ENCODE data around the gene RPL10. TPM values are rescaled to one million over a fixed set of nuclear protein-coding genes. Genes with fewer than 3 reads are reported as not detected.

The RPL10 gene
- total RNA-seq, 2 experiments from 2014 or later, result 2,958 to 2,962 TPM

DNA sequence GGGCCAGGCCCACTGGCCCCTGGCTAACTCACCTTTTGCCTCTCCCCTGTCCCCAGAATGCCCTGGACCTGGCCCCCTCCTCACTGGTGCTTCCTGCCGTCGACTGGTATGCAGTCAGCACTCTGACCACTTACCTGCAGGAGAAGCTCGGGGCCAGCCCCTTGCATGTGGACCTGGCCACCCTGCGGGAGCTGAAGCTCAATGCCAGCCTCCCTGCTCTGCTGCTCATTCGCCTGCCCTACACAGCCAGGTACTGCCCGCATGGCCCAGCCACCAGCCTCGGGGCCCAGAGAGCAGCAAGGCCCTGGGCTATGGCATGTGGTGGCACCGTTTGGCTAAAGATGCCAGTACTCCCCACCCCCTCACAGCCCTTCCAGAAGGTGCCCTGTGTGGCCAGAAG, 34.0 kb downstream of the RPL10 start:
- Mint-ChIP-seq H3K27me3 (no peaks in the 10 kb centered on the region), H3K4me3 (no peak overlapping the region), H3K27ac (no peak overlapping the region), H3K9me3 (no peaks in the 10 kb centered on the region), H3K36me3 (ENCODE audit: low read depth) (peaks cover 27% of the 10 kb centered on the region), H3K4me1 (peaks cover 26% of the 10 kb centered on the region)
- DNase-seq, result no peak
- POLR2A ChIA-PET, result interaction anchor here (0.7 kb wide), 1 partner anchor 27 kb away, joined by 4 read pairs; no protein-coding TSS in a partner anchor
- CTCF ChIA-PET, result no interaction called here

DNA sequence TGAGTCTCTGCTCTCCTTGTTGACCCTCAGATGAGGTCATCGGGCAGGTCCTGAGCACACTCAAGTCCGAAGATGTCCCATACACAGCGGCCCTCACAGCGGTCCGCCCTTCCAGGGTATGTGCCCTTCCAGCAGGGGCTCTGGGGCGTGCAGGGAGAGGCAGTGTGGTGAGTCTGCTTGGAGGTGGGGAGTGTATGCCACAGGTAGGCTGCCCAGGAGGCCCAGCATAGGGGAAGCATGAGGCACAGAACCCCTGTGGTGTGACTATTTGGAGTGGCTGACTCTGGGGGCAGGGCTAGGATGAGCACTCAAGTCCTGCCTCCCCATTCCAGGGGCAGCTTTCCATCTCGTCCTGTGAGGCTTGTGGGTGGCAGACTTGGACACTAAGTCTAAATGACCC, 35.4 kb downstream of the RPL10 start:
- Mint-ChIP-seq H3K36me3 (ENCODE audit: low read depth) (peaks cover 31% of the 10 kb centered on the region), H3K9me3 (no peaks in the 10 kb centered on the region), H3K4me1 (peaks cover 28% of the 10 kb centered on the region), H3K27me3 (no peaks in the 10 kb centered on the region), H3K4me3 (no peak overlapping the region), H3K27ac (no peak overlapping the region)
- CTCF ChIA-PET, result no interaction called here
- DNase-seq, result no peak
- POLR2A ChIA-PET, result no interaction called here

DNA sequence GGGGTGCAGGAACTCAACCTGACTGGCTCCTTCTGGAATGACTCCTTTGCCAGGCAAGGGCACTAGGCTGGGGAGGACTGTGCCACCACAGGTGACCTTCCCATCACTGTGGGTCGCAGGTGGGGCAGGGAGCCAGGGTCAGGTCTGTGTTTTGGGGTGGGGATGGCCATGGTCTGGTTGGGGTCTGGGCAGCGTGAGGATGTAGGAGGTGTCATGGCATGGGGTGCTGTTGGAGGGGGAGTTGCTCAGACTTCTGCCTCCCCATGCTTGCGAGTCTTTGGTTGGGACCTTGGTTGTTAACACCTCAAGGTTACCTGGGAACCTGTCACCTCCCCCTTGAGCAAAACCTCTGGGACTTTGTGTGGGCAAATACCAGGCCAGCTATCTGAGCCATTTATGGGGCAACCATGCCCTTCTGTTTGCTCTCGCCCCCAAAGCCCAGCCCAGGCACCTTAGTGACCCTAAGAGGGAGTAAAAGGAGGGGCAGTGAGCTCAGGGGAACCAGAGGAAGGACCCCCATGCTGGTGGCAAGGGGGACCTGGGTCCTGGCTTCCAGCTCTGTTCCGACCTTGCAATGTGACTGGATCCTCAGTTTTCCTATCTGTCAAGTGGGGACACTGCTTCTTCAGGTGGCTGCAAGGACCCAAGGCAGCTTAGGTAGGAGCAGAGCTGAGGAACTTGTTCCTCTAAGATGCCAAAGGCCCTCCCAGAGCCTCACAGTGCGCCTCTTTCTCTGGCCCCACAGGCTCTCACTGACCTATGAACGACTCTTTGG, 36.4 kb downstream of the RPL10 start:
- H3K4me3 Mint-ChIP-seq, result no peak overlapping the region
- peaks cover 26% of the 10 kb centered on the region for H3K4me1 Mint-ChIP-seq
- no peak for DNase-seq
- ChIA-PET CTCF (no interaction called here), POLR2A (no interaction called here)
- peaks cover 31% of the 10 kb centered on the region for H3K36me3 Mint-ChIP-seq (ENCODE audit: low read depth)
- no peak overlapping the region for H3K27ac Mint-ChIP-seq
- no peaks in the 10 kb centered on the region for H3K9me3 Mint-ChIP-seq
- H3K27me3 Mint-ChIP-seq, result no peaks in the 10 kb centered on the region

GRCh38 chrX:154435171-154435733, 37.1 kb downstream of the RPL10 start:
- no peaks in the 10 kb centered on the region for H3K9me3 Mint-ChIP-seq
- DNase-seq, result no peak
- peaks cover 25% of the 10 kb centered on the region for H3K4me1 Mint-ChIP-seq
- POLR2A ChIA-PET, result interaction anchor here (0.7 to 1.1 kb wide), 2 partner anchors 15 to 50 kb away, joined by 3 read pairs; no protein-coding TSS in a partner anchor
- H3K4me3 Mint-ChIP-seq, result no peak overlapping the region
- no peak overlapping the region for H3K27ac Mint-ChIP-seq
- CTCF ChIA-PET, result no interaction called here
- peaks cover 33% of the 10 kb centered on the region for H3K36me3 Mint-ChIP-seq (ENCODE audit: low read depth)
- no peaks in the 10 kb centered on the region for H3K27me3 Mint-ChIP-seq

- Mint-ChIP-seq H3K4me1 (peaks cover 26% of the 10 kb centered on the region), H3K27me3 (no peaks in the 10 kb centered on the region), H3K27ac (peak overlapping the region; percentile 73), H3K36me3 (ENCODE audit: low read depth) (peaks cover 32% of the 10 kb centered on the region), H3K9me3 (no peaks in the 10 kb centered on the region), H3K4me3 (peak overlapping the region; percentile 70)
- CTCF ChIA-PET, result no interaction called here
- DNase-seq, result peak; percentile 55
- POLR2A ChIA-PET, result interaction anchor here (0.9 to 1.1 kb wide), 2 partner anchors 13 to 25 kb away, joined by 3 read pairs; no protein-coding TSS in a partner anchor
Observed at GRCh38 chrX:154436374-154436982, 38.3 kb downstream of the RPL10 start.

GRCh38 chrX:154436983-154437752, 39.0 kb downstream of the RPL10 start, which contains the start of gene GDI1:
Gene GDI1 (plus strand): TSS chrX:154437154. CDS start chrX:154437255, 101 bp downstream.
- H3K4me3 Mint-ChIP-seq, result peak within 1 kb of the TSS; percentile 82
- peaks cover 31% of the 10 kb centered on the region for H3K4me1 Mint-ChIP-seq
- peak; percentile 59 for DNase-seq
- H3K27me3 Mint-ChIP-seq, result no peaks in the 10 kb centered on the region
- CTCF ChIA-PET, result no interaction called here
- H3K27ac Mint-ChIP-seq, result peak within 1 kb of the TSS; percentile 73
- H3K36me3 Mint-ChIP-seq (ENCODE audit: low read depth), result peaks cover 38% of the 10 kb centered on the region
- POLR2A ChIA-PET, result no interaction called here
- no peaks in the 10 kb centered on the region for H3K9me3 Mint-ChIP-seq

DNA sequence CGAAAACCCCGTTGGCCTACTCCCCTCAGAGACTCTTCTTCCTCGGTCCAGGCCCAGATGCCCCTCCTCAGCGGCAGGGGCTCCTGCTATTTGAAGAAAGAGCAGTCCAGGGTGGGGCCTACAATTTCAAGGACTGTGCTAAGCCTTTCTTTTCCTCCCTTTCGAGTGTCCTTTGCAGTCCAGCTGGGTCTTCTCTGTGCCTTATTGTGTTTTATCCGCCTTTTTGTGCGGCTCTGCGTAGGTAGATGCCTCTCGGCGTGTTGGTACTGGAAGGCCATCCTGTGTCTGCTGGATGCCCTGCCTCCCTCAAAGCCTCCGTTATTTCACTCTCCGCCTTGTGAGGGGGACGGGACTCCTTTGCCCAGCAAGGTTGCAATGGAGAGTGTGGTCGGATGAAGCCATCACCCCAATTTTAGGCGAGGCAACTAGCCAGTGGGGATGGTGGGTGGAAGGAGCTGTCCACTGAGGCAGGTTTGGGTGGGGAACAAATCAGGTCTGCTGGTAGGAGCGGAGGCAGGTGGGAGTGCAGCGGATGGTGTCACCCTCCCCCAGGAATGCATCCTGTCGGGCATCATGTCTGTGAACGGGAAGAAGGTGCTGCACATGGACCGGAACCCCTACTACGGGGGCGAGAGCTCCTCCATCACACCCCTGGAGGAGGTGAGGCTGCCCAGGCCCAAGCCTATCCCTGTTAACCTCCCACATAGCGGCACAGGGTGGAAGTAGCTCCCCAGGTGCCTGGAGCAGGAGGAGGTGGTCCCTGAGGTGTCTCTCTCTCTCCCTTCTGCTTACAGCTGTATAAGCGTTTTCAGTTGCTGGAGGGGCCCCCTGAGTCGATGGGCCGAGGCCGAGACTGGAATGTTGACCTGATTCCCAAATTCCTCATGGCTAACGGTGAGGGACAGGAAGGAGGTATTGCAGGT, 40.1 kb downstream of the RPL10 start:
- Mint-ChIP-seq H3K4me3 (peak overlapping the region; percentile 82), H3K4me1 (peaks cover 31% of the 10 kb centered on the region), H3K36me3 (ENCODE audit: low read depth) (peaks cover 35% of the 10 kb centered on the region), H3K27ac (peak overlapping the region; percentile 62), H3K9me3 (no peaks in the 10 kb centered on the region), H3K27me3 (no peaks in the 10 kb centered on the region)
- ChIA-PET POLR2A (interaction anchor here (0.8 to 1.3 kb wide), 2 partner anchors 26 to 40 kb away, joined by 4 to 5 read pairs; partner anchors contain the start of gene RPL10), CTCF (no interaction called here)
- no peak for DNase-seq

GRCh38 chrX:154439841-154440240, 41.7 kb downstream of the RPL10 start:
- peaks cover 34% of the 10 kb centered on the region for H3K36me3 Mint-ChIP-seq (ENCODE audit: low read depth)
- H3K27ac Mint-ChIP-seq, result no peak overlapping the region
- POLR2A ChIA-PET, result no interaction called here
- H3K27me3 Mint-ChIP-seq, result no peaks in the 10 kb centered on the region
- CTCF ChIA-PET, result interaction anchor here (0.6 kb wide), 1 partner anchor 387 kb away, joined by 5 read pairs; no protein-coding TSS in a partner anchor
- H3K4me3 Mint-ChIP-seq, result no peak overlapping the region
- H3K9me3 Mint-ChIP-seq, result no peaks in the 10 kb centered on the region
- H3K4me1 Mint-ChIP-seq, result peaks cover 35% of the 10 kb centered on the region
- no peak for DNase-seq

DNA sequence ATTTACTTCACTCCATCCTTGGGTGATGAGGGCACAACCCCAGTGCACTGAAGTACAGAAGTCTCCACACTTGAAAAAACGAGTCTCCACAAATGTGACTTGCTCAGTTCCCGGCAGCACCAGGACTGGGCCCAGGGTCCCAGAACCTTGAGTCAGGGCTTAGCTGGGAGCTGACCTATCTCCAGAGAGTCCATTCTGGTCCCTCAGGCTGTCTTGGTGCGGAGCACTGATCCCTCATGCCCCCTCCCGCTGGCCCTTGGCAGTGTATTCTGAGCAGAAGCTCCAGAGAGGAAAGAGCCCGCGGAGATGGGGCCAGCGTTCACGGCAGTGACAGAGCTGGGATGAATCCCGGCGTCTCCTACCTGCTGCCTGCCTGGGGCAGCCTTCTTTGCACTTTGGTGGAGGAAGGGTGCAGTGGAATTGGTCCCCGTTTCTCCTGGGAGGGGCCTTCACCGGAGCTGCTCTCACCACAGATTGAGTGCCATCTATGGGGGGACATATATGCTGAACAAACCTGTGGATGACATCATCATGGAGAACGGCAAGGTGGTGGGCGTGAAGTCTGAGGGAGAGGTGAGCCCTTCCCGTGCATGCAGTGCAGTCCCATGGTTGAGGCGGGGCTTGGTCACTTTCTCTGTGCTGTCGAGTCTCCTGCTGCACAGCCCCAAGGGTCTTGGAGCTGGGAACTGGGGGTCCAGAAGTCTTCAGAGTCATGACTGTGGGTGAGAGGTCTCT, 42.6 kb downstream of the RPL10 start:
- ChIA-PET POLR2A (interaction anchor here (1.5 to 2.4 kb wide), 2 partner anchors 42 to 49 kb away, joined by 7 to 11 read pairs; partner anchors contain the start of genes RPL10 and SLC10A3), CTCF (interaction anchor here (1.1 to 1.5 kb wide), 2 partner anchors 13 to 42 kb away, joined by 3 read pairs; no protein-coding TSS in a partner anchor)
- Mint-ChIP-seq H3K36me3 (ENCODE audit: low read depth) (peaks cover 30% of the 10 kb centered on the region), H3K27me3 (no peaks in the 10 kb centered on the region), H3K9me3 (no peaks in the 10 kb centered on the region), H3K4me1 (peaks cover 39% of the 10 kb centered on the region), H3K27ac (peak overlapping the region; percentile 44), H3K4me3 (no peak overlapping the region)
- DNase-seq, result no peak

DNA sequence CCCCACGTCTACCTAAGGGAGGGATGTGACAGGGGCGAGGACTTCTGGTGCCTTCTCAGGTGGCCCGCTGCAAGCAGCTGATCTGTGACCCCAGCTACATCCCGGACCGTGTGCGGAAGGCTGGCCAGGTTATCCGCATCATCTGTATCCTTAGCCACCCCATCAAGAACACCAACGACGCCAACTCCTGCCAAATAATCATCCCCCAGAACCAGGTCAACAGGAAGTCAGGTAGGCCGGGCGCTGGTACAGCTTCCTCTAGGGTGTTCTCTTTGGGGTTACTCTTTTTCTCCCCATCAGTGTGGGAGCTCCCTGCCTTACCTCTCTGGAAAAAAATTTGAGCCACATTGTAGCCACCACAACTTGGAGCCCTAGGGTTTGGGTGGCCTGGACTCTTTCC, 43.4 kb downstream of the RPL10 start:
- ChIA-PET POLR2A (interaction anchor here (0.8 to 2.4 kb wide), 5 partner anchors 13 to 49 kb away, joined by 3 to 11 read pairs (median 3); partner anchors contain the start of genes ATP6AP1, PLXNA3, RPL10 and SLC10A3), CTCF (interaction anchor here (1.1 to 1.5 kb wide), 2 partner anchors 14 to 43 kb away, joined by 3 read pairs; no protein-coding TSS in a partner anchor)
- Mint-ChIP-seq H3K27me3 (no peaks in the 10 kb centered on the region), H3K27ac (peak overlapping the region; percentile 72), H3K4me1 (peaks cover 38% of the 10 kb centered on the region), H3K9me3 (no peaks in the 10 kb centered on the region), H3K4me3 (no peak overlapping the region), H3K36me3 (ENCODE audit: low read depth) (peaks cover 23% of the 10 kb centered on the region)
- DNase-seq, result no peak

DNA sequence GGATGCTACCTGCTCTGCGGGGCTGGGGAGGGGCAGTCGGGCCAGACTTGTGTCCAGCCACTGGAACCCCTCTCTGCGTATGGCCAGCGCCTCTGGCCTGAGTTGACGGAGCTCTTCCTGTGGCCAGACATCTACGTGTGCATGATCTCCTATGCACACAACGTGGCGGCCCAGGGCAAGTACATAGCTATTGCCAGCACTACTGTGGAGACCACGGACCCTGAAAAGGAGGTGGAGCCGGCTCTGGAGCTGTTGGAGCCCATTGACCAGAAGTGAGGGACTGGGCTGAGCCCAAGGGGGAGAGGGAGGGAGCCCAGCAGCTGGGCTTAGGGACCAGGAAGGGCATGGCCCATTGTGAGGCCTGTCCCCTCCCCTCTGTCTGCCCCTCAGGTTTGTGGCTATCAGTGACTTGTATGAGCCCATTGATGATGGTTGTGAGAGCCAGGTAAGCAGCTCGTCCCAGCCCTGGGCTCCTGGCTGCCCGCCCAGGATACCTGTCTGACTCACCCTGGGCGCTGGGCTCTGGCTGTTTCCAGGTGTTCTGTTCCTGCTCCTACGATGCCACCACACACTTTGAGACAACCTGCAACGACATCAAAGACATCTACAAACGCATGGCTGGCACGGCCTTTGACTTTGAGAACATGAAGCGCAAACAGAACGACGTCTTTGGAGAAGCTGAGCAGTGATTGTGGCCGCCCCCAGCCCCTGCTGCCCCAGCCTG, 44.0 kb downstream of the RPL10 start:
- DNase-seq, result no peak
- Mint-ChIP-seq H3K27me3 (no peaks in the 10 kb centered on the region), H3K4me1 (peaks cover 42% of the 10 kb centered on the region), H3K36me3 (ENCODE audit: low read depth) (peaks cover 26% of the 10 kb centered on the region), H3K9me3 (no peaks in the 10 kb centered on the region), H3K27ac (peak overlapping the region; percentile 72), H3K4me3 (no peak overlapping the region)
- POLR2A ChIA-PET, result interaction anchor here (0.8 to 2.4 kb wide), 6 partner anchors 14 to 71 kb away, joined by 3 to 11 read pairs (median 3); partner anchors contain the start of genes ATP6AP1, PLXNA3, RPL10 and SLC10A3
- CTCF ChIA-PET, result interaction anchor here (1.5 kb wide), 1 partner anchor 43 kb away, joined by 3 read pairs; no protein-coding TSS in a partner anchor

Data from activated CD4-positive, alpha-beta memory T cell treated with anti-CD3 and anti-CD28 coated beads, Interleukin-2, amount 10 ng/mL, durations not matched to agents 7 days and 5 days (primary cell).